ENCODE data around the gene LYPD5.
"Not testable (repeated sequence)": the region's sequence is repeated elsewhere in the genome, so short reads cannot be mapped to it uniquely, and the experiment has no call there.

LYPD5 gene, protein sequence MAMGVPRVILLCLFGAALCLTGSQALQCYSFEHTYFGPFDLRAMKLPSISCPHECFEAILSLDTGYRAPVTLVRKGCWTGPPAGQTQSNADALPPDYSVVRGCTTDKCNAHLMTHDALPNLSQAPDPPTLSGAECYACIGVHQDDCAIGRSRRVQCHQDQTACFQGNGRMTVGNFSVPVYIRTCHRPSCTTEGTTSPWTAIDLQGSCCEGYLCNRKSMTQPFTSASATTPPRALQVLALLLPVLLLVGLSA

DNA sequence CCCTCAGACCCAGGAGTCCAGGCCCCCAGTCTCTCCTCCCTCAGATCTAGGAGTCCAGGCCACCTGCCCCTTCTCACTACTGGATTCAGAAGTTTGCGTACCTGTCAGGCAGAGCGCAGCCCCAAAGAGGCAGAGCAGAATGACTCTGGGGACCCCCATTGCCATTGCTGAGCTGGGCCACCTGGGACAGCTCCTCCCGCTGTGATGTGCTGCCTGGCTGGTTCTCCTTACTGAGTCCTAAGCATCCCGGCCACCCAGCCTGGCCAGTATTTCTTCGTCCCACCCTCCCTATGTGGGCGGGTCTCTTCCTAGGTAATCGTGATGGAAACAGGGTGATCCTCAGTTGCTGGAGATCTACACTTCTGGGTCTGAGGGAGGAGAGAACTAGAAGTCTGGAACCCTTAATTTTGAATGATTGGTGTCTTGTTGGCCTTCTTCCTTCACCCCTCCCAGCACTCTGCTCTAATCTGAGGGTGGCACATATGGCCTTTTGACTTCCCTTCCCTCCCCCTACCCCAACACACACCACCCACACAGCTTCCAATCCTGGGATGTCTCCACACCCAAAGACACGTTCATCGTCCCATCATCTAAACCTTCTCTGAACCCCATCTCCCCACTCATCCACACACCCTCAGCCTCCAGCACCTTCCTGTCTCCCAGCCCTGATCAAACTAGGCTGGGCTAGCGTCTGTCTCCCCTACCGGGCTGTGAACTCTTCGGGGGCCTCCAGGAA lies at the start of gene LYPD5:
Gene LYPD5 (minus strand): TSS at position 232 of the 736 bp plus-strand sequence. CDS start 67 bp downstream, at position 165.
- DNase-seq (ENCODE audit: low read depth, low spot score) = no peak

DNA sequence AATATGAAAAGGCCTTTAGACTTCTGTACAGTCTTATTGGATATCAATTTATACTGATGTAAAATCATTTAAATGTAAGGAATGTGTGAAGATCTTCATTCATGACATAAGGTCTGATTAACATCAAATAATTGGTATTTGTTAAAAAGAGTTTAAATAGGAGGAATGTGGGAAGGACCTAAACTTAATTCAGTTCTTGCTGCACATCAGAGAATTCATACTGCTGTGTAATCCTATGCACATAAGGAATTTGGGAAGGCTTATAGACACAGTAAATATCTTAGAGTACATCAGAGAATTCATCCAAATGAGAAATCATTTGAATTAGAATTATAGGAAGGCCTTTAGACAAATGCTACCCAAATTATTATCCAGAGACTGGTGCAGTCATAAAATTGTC lies 46.6 kb upstream of the LYPD5 start:
- DNase-seq (ENCODE audit: low read depth, low spot score) = no peak

DNA sequence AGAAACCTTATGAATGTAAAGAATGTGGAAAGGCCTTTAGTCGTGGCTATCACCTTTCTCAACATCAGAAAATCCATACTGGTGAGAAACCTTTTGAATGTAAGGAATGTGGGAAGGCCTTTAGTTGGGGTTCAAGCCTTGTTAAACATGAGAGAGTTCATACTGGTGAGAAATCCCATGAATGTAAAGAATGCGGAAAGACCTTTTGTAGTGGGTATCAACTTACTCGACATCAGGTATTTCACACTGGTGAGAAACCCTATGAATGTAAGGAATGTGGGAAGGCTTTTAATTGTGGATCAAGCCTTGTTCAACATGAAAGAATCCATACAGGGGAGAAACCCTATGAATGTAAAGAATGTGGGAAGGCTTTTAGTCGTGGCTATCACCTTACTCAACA lies 45.6 kb upstream of the LYPD5 start:
- DNase-seq (ENCODE audit: low read depth, low spot score) = no peak

DNA sequence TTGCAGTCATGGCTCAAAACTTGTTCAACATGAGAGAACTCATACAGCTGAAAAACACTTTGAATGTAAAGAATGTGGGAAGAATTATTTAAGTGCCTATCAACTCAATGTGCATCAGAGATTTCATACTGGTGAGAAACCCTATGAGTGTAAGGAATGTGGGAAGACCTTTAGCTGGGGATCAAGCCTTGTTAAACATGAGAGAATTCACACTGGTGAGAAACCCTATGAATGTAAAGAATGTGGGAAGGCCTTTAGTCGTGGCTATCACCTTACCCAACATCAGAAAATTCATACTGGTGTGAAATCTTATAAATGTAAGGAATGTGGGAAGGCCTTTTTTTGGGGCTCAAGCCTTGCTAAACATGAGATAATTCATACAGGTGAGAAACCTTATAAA lies 45.0 kb upstream of the LYPD5 start:
- DNase-seq (ENCODE audit: low read depth, low spot score) = no peak

DNA sequence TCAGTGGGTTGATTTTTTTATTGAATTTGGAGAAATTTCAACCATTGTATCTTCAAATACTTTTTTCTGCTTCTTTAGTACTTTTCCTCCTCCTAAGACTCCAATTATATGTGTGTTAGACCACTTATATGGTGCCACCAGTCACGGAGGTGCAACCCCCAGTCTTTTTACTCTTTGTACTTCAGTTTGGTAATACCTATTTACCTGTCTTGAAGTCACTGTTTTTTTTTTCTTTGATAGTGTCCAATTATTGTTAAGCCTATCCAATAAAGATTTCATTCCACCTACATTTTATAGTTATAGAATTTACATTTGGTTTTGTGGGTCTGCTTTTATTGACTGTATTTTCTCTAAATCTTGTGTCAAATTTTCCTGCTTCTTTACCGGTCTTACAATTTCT lies 39.8 kb upstream of the LYPD5 start:
- DNase-seq (ENCODE audit: low read depth, low spot score) = no peak

DNA sequence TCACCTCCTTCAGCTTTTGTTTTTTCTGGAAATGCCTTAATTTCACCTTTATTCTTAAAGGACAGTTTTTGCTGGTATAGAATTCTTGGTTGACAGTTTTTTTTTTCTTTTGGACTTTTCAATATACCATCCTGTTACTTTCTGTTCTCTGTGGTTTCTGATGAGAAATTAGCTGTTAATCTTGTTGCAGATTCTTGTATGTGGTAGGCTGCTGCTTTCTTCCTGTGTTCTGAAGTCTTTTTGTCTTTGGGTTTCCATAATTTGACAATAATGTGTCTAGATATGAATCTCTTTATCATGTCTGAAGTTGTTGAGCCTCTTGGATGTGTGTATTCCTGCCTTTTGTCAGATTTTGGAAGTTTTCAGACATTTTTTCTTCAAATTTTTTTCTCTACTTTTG lies 36.9 kb upstream of the LYPD5 start:
- no peak for DNase-seq (ENCODE audit: low read depth, low spot score)

DNA sequence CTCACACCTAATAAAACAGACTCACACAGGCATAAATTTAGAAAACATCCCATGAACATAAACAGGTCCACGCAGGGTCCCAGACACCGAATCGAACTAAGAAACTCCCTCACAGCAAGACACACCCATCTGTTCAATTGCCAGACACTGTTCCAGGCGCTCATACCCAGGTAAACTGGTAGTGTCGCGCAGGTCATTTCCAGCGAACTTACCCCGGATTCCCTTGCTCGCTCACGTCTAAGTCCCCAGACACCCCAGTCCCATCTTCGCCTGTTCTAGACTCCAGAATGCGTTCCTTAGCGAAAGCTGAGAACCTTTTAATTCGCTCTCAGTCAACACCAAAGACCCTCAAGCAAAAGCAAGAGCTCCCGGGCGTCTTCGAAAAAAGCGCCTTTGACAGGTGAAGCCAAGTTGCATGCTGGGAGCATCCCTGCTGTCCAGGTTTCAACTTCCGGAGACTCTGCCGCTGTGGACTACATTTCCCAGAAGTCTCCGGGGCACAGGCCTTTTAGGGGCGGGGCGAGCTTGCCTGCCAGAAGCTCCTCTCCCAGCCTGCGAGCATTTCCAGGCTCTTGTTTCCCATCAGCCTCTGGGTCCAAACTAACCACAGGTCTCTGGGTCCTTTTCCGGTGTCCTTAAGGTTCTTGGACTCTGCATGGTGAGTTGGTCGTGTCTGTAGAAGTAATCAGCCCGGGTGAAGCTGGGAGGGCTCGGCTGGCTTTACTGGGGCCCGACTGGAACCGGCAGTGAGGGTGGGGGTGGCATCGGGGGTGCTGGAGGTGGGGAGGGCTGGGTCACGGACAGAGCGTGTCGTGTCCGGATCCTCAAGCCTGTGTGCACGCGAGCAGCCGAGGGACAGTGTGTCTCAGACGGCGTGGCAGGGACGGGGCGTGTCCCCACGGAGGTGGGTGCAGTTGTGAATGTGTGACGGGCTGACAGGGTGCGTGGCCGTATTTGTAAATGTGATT lies 24.8 kb upstream of the LYPD5 start, which contains the start of gene ZNF283:
Gene ZNF283 (plus strand): TSS at position 535 of the 968 bp plus-strand sequence. CDS start 6,184 bp downstream, outside the sequence.
- peak; percentile 69 for DNase-seq (ENCODE audit: low read depth, low spot score)

DNA sequence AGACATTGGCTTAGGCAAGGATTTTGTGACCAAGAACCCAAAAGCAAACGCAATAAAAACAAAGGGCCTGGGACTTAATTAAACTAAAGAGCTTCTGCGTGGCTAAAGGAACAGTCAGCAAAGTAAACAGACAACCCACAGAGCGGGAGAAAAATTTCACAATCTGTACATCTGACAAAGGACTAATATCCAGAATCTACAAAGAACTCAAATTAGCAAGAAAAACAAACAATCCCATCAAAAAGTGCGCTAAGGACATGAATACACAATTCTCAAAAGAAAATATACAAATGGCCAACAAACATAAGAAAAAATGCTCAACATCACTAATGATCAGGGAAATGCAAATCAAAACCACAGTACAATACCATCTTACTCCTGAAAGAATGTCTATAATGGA lies 22.3 kb upstream of the LYPD5 start:
- DNase-seq (ENCODE audit: low read depth, low spot score) = not testable (repeated sequence)

DNA sequence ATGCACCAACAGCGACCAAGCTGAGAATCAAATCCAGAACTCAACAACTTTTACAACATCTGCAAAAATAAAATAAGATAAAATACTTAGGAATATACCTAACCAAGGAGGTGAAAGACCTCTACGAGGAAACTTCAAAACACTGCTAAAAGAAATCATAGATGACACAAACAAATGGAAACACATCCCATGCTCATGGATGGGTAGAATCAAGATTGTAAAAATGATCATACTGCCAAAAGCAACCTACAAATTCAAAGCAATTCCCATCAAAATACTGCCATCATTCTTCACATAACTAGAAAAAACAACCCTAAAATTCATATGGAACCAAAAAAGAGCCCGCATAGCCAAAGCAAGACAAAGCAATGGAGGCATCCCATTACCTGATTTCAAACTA lies 21.6 kb upstream of the LYPD5 start:
- not testable (repeated sequence) for DNase-seq (ENCODE audit: low read depth, low spot score)

DNA sequence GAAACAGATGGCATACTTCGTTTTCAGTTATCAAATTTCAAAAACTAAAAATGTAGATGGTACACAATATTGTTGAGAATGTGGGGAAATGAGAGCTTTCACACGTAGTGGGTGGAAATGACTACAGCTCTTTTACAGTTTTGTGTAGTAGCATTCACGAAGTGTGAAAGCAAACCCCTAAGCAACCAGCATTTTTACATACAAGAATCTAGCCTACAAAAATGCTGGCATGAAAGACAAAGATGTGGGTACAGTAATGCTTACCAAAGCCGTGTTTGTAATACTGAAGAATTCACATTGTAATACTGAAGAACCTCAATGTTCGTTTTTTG lies 18.6 kb upstream of the LYPD5 start:
- no peak for DNase-seq (ENCODE audit: low read depth, low spot score)

DNA sequence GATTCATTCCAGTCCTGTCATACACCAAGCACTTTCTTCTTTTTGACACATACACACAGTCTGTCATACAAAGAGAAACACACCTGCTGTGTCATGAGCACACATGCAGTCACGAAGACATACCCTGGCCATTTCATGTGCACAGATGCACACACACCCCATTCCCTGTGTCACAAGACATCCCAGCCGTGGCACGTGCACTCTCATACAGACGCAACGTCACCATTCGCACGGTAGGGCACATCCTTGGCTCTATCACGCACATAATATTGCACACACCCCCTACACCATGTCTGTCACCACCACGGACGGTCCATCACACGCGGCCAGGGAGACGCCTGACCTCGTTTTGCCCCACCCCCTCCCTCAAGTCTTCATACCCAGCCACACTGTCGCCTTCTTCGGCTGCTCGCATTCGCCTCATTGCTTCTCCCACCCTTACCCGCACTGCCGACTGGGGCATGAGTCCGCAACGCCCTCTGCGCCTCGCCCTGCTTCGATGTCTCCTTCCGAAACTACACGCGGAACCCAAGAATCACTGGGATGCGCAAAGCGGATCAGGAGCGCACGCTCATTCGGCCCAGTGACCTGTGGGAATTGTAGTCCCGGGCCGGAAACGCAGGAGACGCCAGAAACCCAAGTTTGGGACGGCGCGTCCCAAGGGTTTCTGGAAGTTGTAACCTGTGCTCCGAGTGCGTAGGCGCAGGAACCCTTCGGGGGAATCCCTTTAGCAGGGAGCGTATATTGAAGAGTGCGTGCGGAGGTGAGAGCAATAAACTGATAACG lies 18.0 kb upstream of the LYPD5 start:
- no peak for DNase-seq (ENCODE audit: low read depth, low spot score)

DNA sequence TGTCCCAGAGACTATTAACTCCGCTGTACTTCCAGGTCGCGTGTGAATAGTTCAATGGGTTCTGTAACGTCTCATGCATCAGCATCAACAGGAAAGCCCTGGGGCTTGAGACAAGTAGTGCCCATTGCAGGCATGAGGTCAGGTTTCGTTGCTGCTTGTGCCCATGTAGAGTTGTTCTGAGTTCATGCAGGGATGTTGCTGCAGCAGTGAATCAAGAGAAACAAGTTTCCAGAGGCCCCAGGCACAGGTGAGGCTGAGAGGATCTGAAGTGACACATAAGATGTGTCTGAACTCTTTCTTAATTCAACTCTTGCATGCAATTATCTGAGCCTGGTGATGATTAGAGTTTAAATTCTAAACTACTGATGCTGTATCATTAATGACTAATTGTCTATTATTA lies 16.3 kb upstream of the LYPD5 start:
- DNase-seq (ENCODE audit: low read depth, low spot score) = no peak

DNA sequence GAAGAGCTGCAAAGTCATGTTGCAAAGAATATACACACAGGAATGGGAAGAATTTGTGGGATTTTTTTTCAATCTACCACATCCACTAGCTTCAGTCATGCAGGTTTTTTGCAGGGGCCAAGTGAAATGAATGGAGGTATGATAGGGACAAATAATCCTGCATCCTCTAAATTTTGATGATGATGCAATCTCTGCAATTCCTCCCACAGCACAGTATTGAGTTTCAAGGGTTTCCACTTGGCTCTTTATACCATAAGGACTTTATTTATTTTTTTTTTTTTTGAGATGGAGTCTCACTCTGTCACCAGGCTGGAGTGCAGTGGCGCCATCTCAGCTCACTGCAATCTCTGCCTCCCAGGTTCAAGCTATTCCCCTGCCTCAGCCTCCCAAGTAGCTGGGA lies 15.2 kb upstream of the LYPD5 start:
- not testable (repeated sequence) for DNase-seq (ENCODE audit: low read depth, low spot score)

DNA sequence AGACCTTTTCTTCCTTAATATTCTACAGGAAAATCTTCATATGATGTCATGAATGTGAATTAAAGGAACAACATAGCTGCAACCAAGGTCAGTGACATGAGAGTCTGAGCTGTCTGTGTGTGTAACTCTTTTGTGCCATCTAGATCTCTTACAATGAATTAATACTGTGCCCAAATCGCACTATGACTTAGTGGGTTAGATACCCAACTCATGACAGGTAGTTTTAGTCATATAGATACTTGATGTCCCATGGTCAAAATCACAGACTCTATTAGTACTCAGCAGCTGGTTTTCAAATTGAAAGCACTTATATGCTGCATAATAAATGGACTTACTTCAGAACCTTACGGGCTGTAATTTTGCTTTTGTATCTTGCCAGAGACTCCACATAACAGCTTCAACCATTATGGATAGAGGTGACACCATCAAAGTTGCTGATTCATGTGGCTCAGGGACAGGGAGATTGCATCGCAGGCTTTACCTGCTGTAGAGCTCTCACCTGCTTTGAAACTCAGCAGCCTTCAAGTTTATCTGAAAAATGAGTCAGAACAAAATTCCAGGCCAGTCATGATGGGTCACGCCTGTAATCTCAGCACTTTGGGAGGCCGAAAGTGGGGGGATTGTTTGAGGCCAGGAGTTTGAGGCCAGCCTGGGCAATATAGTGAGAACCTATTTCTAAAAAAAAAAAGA lies 12.6 kb upstream of the LYPD5 start:
- DNase-seq (ENCODE audit: low read depth, low spot score) = no peak

DNA sequence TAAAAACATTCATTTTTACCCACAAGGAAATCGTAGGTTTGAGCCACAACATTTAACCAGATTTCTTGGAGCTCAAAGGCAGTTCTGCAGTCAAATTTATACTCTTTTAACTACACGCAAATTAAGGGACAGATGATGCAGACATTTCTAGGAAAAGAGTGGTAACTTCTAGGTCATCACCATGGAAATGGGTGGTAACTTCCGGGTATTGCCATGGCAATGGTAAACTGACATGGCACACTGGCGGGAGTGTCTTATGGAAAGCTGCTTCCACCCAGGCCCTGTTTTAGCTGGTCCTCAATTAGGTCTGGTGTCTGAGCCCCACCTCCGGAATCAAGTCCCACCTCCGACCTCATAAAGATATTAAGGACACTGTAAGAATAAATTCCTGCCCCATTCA lies 10.4 kb upstream of the LYPD5 start:
- no peak for DNase-seq (ENCODE audit: low read depth, low spot score)

DNA sequence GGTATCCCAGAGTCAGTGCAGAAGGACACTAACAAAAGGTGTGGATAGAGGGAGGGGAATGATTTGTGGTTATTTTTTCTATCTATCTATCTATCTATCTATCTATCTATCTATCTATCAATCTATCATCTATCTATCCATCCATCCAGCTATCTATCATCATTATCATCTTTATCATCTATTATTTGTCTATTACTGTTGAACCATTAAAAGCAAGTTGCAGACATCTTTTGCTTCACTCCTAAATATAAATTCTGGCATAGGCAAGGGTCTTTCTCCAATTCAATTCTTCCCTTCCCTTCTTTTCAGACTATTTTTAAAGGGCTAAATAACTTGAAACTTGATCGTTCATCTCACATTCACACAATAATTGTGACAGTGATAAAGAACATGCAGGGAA lies 10.0 kb upstream of the LYPD5 start:
- DNase-seq (ENCODE audit: low read depth, low spot score) = no peak

DNA sequence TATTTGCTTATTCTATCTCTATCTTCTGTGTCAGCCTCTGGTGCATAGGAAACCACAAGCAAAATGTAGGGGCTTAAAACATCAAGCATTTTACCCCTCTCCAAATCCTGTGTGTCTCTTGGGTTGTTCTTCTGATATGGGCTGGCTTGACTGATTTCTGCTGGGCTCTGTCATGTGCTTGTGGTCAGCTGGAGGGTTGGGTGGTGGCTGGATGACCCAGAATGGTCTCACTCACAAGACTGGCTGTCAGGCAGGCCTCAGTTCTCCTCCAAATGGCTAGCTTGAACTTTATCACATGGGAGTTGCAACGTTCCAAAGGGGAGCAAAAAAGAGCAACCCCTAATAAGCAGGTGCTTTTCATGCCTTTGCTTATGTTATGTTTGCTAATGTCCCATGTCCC lies 9.6 kb upstream of the LYPD5 start:
- no peak for DNase-seq (ENCODE audit: low read depth, low spot score)

DNA sequence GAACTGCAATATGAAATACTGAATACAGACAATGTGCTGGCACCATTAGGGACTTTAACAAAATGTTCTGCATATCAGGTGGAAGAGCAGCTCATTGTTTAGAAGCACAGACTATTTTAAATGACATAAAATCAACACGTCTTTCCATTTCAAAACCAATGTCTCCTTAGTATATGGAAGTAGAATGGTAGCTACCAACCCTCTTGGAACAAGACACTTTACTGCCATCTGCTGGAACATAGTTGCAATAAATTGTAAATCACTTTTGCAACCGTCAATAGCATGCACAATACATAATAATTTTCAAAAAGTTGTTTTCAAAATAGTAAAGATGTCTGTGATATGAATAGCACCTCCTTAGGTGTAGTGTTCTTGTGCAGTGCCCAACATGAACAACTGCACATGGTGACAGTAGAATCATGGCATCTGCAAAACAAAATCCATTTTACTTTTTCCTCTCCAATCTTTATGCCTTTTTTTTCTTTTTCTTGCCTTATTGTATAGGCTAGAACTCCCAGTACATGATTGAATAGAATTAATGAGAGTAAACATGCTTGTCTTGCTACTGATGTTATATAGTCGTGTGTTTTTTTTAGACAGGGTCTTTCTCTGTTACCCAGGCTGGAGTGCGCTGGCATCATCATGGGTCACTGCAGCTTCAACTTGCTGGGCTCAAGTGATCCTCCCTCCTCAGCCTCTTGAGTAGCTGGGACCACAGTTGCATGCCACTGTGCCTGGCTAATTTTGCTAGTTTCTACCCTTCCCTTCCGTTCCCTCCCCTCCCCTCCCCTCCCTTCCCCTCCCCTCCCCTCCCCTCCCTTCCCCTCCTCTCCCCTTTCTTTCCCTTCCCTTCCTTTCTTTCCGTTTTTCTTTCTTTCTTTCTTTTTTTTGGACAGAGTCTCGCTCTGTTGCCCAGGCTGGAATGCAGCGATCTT lies 7.8 kb upstream of the LYPD5 start:
- DNase-seq (ENCODE audit: low read depth, low spot score) = no peak

DNA sequence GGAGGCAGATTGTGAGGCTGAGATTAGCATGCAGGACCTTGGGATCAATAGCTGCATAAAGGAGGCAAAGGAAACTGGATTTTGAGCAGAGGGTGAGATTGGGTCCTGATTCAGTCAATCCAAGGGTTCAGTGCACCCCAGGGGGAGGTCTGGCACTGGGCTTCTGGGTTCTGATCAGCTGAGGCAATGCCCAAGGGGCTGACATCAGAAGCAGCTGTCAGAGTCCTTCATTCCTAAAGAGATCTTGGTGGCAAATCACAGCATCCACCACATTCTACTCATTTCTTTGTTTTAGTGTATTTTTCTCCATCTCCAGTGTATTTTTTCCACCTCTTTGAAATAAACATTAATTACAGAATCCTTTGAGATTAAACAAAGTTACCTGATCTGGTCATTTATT lies 5.4 kb upstream of the LYPD5 start:
- DNase-seq (ENCODE audit: low read depth, low spot score) = no peak

DNA sequence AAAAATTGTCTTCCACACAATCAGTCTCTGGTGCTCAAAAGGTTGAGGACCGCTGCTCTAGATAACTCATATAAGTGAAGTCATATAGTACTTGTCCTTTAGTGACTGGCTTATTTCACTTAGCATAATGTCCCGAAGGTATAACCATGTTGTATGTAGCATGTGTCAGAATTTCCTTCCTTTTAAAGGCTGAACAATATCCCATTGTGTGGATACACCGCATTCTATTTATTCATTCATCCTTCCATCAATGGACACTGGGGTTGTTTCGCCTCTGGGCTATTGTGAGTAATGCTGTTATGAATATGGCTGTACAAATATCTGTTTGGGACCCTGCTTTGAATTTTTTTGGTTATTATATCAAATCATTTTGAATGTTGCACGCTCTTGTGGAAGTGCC lies 4.6 kb upstream of the LYPD5 start:
- no peak for DNase-seq (ENCODE audit: low read depth, low spot score)
